DMS 273 (cell line): ENCODE data around the gene HDAC9.
"Not testable (repeated sequence)": the region's sequence is repeated elsewhere in the genome, so short reads cannot be mapped to it uniquely, and the experiment has no call there.

ENCODE experiments used
- DNase-seq: peaks from one replicate; lab custom pipeline; 2025; ENCODE audit not compliant: unreplicated experiment; lab: John Stamatoyannopoulos, UW

The HDAC9 gene

GRCh38 chr7:18936265-18936664 lies 440.7 kb downstream of the HDAC9 start:
- no peak for DNase-seq

DNA sequence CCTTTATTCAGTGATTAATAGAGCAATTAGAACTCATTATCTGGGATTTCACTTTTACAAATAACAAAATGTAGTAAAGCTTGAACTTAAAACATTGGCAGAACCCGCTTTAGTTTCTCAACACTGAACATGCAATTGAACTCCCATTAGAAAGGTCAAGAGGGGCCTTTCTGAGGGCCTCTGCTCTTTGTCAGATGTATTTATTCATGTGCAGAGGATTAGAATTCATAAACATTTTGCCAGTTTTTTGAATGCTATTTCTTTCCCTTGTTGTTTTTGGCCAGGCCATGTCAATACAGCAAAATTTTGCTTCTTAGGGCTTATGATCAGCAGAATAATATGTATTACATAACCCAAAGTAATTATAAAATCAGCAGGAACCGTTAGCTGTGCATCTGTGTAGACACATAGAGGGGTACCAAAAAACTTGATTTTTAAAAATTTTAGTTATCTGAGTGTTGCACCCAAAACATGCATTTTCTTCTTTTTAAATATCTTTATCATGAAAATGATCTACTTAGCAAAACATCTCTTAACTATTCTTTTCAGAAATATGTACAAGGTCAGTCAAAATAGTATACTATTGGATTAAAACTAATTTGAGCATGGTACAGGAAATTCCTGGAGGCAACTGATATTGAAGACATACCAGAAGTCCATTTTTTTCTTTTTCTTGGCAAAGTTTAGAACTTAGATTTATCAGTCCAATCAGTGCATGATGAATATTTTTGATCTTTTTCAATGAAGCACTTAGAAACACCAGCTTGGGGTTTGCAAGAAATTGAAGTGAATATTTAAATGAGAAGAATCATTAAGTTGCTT lies 444.4 kb downstream of the HDAC9 start:
- no peak for DNase-seq

DNA sequence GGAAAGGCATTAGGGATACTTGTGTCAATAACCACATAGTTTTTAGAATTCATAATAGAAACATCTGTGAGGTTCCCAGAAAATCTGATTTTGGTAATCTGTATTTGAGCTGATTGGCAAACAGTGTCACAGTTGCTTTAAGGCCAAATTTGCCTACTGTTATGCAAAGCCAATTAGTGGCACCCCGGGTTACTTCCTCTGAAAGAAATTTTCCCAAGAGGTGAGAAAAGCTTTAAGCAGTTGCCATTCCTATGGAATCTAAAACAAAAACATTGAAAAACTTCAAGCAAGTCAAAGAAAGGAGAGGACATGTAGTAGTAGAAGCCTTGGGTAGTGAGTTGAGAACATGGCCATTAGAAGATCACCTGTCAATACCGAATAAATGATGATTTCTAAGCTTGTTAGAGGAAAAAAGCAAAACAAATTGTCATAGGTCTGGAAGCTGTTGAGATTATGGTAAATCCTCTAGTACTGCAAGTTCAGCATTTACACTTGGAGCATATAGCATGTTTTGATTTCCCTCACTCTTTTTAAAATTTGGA lies 445.1 kb downstream of the HDAC9 start:
- no peak for DNase-seq

DNA sequence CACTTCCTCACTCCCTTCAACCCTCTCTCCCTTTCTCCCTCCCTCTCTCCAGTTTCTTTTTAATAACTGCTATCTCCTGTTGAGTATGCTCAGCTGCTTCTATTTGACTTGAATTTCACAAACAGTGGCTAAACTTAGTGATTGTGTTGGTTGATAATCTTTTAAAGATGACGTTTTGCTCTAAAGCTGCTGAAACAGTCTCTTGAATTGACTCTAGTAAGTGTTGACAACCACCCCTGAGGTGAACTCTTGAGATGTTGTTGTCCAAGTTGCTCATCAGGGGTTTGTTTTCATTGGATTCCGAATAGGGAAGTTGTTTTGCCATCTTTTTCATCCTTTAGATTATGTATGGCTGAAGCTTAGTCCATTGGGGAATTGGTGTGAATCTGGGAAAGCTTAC lies 445.7 kb downstream of the HDAC9 start:
- no peak for DNase-seq

DNA sequence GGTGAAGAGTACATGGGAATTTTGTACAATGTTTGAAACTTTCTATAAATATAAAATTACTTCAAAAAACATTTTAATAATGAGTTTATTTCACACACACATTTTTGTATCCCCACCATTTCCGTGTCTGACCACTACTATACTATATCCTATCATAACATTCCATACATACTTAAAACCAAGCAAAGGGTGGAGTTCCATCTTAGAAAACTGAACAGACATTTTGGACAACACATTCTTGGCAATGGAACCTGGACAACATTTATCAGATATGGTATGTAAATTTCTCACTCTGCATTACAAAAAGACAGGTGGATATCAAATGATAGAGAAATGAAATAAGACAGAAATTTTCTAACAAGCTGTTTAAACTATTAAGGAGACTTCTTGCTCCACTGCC lies 453.0 kb downstream of the HDAC9 start:
- no peak for DNase-seq

GRCh38 chr7:18952846-18953245 lies 457.3 kb downstream of the HDAC9 start:
- DNase-seq, result no peak

- no peak for DNase-seq
Measured at GRCh38 chr7:18958627-18959026, 463.1 kb downstream of the HDAC9 start.

DNA sequence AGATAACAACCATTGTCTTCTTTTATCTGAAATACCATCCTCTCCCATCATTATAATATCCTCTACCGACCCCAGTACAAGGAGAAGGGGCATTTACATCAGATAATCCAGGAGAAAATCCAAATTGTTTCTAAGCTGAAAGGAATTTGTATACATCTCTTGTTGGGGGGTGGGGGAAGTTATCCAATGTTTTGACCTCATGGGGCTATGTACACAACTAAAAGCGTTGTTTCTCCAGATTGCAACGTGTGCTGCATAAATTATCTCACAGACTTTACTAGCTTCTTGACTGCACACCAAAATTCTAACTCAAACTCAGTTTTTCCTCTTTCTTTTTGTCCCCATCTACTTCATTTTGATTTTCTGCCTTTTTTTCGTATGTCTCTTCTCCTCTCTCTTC lies 465.2 kb downstream of the HDAC9 start:
- no peak for DNase-seq

DNA sequence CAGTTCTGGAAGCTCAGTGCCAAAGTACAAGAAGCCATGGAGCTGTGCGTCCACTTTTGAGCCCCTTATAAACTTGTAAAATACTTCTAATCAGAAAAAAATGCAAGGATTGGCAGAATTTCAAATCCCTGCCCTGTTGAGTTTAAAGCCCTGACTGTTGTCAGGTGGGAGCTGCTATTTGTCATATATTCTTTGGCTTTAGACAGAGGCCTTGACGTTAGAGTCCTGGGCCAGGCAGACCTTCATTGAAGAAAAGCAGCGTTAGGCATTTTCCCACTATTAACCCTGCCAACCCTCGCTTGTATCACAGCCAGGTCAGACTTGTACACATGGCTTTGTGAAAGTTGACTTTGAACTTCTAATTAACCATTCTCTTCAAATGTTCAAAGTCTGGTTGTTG lies 466.5 kb downstream of the HDAC9 start:
- no peak for DNase-seq

DNA sequence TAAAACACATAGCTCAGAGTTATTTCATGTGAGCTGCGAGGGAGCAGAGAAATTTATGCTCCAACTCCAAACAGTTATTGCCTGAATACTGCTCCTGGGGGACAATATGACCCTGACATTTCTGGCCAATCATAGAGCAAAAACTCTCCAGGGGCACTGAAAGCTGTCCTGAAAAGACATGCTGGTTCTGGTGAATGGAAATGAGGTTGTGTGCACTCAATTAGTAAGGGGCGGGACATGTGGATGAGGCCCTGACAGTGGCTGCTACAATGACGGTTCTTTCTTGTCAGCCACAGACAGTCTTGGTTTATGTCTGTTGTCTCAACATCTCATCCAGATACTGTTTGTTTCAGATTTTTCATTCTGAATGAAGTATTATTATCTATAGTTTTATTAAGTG lies 470.1 kb downstream of the HDAC9 start:
- DNase-seq, result no peak

DNA sequence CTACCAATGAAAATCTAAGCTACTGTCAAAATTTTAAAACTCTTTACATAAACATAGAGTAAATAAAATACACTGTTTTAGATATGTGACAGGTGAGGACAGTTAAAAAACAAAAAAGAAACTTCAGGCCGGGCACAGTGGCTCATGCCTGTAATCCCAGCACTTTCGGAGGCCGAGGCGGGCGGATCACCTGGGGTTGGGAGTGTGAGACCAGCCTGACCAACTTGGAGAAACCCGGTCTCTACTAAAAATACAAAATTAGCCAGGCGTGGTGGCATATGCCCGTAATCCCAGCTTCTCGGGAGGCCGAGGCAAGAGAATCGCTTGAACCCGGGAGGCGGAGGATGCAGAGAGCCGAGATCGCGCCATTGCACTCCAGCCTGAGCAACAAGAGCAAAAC lies 472.2 kb downstream of the HDAC9 start:
- not testable (repeated sequence) for DNase-seq

GRCh38 chr7:18971839-18972238 lies 476.3 kb downstream of the HDAC9 start:
- DNase-seq, result no peak

- DNase-seq, result peak; percentile 64
Measured at GRCh38 chr7:18974803-18975202, 479.3 kb downstream of the HDAC9 start.

DNA sequence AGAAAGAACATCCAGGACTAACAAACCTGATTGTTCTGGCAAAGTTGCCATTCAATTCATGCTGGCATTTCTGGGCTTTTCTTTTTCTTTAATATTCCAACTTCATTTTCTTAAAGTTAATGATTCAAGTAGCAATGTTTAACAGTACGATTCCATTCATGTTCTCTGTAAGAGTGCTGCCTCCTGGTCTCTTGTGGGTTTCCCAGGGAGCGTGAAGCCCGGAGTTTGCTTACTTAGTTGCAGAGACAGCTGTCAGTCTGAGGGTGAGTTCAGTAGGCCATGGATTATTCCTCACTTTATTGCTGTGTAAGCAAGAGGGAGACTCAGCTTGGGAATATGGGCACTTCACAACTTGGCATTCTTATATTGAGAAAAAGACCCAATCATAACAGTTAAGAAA lies 479.7 kb downstream of the HDAC9 start:
- peak; percentile 86 for DNase-seq

DNA sequence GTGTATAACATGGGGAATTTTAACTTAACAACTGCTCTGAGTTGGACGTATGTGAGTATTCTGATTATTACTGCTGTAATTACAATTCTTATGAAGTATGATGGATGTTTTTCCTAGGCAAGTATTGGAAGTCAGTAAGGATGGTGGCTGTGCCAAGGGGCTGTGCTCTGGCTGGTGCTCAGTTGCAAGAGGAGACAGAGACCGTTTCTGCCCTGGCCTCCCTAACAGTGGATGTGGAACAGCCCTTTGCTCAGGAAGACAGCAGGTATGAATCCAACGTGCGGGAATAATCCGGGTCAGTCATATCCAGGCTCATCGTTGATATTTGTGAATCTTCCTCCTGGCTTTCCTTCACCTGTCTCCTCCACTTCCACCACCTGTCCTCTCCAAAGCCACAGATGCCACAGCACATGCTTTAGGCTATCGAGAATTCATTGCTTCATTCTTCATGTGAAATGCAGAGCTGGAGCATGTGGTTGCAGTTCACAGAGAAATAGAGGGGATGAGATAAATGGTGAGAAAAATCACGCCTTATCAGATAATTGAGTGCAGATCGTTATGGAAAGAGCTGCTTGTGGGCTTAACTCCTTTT lies 480.2 kb downstream of the HDAC9 start:
- DNase-seq, result peak; percentile 63

GRCh38 chr7:18976715-18977471 lies 481.3 kb downstream of the HDAC9 start:
- DNase-seq, result peak; percentile 84

DNA sequence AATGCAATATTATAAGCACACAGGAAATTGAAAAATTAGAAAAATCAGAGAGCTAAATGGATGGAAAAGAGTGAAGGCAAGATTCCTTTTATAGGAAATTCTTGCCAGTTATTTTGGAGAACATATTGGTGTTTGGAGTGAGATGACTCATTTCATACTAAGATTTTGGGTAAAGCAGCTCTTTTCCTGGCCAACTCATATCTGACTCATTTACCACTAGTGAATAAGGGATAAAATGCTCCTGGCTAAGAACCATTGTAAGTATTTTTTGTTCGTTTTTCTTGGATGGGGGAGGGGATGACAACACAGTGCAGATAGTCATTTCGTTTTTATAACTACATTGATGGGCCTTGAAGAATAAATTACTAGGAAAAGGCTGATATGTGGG lies 482.6 kb downstream of the HDAC9 start:
- peak; percentile 25 for DNase-seq

- DNase-seq, result not testable (repeated sequence)
Measured at GRCh38 chr7:18990700-18991099, 495.2 kb downstream of the HDAC9 start.

DNA sequence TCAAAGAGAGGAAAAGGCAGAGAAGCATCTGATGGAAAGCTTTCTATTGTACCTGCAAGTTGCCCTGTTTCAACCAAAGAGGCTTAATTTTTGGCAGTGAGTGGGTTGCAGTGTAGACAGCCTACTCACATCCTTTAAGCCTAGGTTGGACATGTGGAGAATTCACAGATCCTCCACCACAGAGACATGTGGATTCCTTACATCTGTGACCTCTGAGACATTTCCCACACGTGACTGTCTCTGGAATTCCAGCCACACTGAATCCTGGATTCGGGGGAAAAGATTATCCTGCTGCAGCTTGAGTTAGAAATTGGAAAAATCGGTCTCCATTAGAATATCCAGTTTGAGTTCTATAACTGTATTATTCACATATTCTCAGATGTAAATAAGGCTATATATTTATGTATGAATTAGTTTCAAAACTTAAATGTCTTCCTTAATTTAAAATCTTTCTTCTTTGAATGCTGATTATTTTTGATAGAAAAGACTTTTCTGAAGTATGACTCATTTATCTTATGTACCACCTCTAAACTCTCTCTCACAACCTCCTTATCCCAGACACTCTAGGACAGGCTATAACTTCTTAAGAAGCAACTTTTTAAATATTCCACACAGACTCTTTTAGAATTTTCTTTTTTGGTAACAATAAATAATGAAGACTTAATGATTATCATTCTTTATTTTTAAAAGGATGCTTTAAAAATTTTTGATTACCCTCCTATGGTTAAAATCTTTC lies 498.6 kb downstream of the HDAC9 start:
- no peak for DNase-seq

DNA sequence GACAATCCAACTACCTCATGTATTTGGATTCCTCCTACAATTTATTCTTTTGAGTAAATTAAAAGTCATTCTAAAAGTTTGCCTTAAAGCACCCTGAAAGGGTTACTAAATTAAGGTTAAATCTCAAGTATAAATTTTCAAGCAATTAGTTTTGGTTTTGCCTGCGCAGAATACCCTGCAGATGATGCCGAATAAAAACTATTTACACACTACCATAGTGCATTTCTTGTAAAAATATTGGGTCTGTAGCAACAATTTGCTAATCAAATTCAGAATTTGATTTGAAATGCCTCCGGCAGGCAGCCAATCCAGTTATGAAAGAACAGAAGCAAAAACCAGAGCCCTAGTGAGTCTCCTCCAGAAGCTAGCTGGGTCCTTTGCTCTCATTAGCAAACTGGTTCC lies 499.7 kb downstream of the HDAC9 start:
- peak; percentile 16 for DNase-seq

GRCh38 chr7:18995811-18996426 lies 500.4 kb downstream of the HDAC9 start:
- DNase-seq, result peak; percentile 34
